ENCODE measurements around the gene RASA3.
"Not testable (repeated sequence)": the region's sequence is repeated elsewhere in the genome, so short reads cannot be mapped to it uniquely, and the experiment has no call there.

The RASA3 gene

DNA sequence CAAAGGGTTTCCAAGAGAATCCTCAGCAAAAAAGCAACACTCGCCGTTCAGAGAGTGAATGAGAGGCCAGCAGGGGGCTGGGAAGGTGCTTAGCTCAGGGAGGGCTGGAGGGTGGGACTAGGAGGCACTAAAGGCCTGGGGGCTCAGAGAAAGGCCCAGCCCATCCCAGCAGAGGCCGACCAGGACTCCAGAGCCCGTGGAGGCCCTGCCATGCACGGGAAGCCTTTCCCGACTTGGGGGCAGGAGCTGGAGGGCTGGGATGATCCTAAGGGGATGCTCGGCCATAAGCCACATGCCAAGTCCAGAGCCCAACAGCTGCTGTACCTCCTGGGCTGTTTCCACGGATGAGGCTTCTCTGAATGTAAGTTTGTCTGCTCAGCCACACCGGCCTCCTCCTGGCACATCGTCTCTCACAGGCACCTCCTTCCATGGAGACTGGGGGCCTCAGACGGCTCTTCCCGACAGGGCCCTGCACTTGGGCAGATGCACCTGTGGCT lies 19.5 kb downstream of the RASA3 start:
- no peak for DNase-seq (ENCODE audit: low read depth in 2 of 2)

DNA sequence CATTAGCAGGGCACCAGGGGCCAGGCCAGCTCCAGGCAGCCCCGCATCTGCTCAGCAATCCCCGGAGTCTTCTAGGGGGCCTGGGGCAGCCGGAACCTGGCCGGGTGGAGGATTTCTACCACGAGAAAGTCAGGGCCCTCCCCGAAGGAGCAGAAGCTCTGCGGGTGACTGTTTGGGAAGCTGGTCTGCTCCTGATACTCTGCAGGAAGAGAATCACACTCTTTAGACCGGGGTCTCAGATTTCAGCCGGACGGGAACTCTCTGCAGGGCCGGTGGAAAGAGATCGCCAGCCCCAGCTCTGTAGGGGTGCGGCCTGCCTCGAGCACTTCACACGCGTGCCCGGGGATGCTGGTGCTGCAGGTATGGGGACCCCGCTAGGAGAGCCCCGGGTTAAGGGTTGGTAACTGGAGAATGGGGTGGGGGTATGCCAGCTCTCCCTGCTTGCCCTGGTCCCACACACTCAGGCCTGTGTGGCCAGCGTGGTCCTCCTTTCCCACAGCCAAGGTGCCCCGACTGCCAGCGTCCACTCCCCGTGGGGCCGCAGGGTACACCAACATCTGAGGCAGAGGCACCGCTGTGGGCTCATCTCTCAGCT lies 20.1 kb downstream of the RASA3 start:
- no peak for DNase-seq (ENCODE audit: low read depth in 2 of 2)

DNA sequence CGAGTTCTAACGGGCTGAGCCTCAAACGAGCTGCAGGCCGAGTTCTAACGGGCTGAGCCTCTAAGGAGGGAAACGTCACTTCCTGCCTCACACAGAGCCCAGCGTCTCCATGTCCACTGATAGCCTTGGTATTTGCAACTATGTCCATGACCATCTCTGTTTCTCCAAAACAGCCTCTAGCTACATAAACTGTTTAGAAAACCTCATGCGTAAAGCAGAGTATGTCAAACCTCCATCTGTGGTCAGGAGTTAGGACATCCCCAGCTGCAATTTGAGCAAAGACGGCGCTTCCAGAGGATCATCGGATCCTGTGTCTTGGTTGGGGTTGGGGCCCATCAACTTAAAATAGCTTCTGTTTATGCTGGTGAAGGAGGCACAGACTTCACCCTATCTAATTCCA lies 20.8 kb downstream of the RASA3 start:
- no peak for DNase-seq (ENCODE audit: low read depth in 2 of 2)

DNA sequence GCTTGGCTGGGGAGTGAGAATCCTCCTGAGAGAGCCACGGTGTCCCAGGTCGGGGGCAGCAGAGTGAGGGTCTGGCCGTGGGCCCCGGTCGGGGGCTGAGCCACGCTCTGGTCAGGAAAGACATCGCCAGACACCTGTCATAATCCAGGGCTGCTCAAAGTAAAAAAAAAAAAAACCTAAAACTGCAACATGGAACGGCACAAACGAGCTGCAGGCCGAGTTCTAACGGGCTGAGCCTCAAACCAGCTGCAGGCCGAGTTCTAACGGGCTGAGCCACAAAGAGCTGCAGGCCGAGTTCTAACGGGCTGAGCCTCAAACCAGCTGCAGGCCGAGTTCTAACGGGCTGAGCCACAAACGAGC lies 21.6 kb downstream of the RASA3 start:
- DNase-seq (ENCODE audit: low read depth in 2 of 2) = not testable (repeated sequence)

DNA sequence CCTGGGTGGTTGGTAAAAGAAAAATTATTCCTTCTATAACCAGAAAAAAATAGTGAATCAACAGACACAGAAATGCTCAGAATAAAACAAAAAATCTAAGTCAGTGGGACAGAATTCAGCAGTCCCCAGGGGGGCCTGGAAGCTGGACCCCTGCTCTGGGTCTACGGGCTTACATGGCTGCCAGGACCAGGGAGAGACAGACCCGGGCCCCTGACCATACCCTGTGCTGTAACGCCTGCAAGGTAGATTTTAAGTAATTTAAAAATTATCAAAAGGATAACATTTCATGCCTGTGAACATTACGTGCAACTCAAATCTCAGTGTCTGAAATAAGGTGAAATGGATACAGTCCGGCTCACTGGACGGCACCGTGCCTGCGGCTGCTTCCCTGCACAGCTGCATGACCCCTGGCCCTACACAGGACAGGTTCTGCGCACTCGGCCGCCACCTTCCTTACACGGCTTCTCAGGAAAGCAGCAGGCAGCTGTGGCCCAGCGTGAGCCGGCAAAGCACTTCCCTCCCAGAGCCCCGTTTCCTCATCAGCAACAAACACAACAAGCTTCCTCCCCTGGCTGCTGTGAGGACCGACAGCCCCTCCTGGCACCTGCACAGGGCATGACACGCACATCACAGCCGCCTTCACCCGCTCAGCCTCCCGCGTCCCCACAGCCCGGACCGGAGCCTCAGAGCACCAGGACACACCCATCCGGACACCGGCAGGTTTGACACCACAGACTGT lies 22.2 kb downstream of the RASA3 start:
- DNase-seq (ENCODE audit: low read depth in 2 of 2) = no peak

DNA sequence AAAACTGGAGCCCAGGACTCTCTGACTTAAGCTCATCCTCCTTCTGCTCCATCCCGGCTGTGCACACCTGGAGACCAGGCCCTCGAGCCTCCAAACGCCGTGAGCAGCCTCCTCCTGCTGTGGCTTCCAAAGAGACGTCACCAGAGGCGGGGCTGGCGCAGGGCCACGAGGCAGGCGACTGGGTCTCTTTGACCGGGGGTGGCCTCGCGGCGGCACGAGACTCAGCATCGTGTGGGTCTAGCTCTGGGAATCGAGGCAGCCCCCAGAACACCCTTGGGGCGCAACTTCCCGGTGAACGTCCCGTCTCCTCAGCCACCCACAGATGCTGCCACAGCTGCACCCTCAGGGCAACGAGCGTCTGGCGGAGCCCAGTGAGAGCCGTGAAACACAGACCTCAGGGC lies 22.8 kb downstream of the RASA3 start:
- no peak for DNase-seq (ENCODE audit: low read depth in 2 of 2)

DNA sequence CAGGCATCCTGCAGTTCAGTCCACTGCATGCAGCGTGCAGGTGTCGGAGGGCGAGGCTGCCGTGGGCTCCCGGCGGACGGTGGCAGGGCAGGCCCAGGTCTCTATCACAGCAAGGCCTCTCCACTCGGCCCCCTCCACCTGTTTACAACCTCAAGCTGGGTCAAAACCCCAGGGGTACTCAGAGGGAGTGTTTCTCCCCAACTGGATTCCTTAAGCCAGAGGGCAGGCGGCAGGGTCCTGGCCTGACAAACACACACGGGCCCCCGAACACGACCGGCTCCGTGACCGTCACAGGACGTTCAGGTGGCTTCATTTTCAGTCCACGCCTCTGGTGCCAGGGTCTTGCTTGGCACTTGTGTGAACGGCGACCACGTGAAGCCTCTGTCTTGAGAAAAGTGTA lies 23.5 kb downstream of the RASA3 start:
- DNase-seq (ENCODE audit: low read depth in 2 of 2) = no peak

DNA sequence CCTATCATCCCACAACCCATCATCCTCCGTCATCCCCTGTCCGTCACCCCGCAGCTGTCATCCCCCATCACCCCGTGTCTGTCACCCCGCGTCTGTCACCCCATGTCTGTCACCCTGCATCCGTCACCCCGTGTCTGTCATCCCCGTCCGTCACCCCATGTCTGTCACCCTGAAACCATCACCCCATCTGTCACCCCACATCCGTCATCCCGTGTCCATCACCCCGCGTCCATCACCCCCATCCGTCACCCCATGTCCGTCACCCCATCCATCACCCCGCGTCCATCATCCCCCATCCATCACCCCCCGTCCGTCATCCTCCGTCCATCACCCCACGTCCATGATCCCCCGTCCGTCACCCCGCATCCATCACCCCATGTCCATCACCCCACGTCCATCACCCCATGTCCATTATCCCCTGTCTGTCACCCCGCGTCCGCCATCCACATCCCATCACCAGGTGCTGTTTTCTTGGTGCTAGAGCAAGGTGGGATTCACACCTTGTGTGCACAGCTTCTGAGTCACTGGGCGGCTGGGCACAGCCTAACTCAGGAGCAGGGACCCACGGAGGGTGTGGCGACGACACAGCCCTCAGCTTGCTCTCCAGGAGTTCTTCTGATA lies 24.2 kb downstream of the RASA3 start:
- no peak for DNase-seq (ENCODE audit: low read depth in 2 of 2)

DNA sequence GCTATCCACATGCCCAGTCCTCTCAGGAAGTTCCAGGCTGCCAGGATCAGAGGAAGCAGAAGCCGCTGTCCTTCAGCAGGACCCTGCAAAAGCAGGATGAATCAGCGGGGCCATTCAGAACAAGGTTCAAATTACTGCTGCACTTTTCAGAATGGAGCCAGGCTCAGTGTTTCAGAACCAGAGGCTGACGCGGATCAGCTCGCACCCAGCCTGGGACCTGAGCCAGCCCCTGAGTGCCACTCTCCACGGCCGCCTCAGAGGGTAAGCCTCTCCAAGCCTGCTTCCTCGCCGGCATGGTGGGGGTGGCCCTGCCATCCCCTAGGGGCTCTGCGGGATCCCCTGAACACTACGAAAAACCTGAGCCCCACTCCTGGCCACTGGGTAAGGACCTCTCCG lies 24.7 kb downstream of the RASA3 start:
- no peak for DNase-seq (ENCODE audit: low read depth in 2 of 2)

DNA sequence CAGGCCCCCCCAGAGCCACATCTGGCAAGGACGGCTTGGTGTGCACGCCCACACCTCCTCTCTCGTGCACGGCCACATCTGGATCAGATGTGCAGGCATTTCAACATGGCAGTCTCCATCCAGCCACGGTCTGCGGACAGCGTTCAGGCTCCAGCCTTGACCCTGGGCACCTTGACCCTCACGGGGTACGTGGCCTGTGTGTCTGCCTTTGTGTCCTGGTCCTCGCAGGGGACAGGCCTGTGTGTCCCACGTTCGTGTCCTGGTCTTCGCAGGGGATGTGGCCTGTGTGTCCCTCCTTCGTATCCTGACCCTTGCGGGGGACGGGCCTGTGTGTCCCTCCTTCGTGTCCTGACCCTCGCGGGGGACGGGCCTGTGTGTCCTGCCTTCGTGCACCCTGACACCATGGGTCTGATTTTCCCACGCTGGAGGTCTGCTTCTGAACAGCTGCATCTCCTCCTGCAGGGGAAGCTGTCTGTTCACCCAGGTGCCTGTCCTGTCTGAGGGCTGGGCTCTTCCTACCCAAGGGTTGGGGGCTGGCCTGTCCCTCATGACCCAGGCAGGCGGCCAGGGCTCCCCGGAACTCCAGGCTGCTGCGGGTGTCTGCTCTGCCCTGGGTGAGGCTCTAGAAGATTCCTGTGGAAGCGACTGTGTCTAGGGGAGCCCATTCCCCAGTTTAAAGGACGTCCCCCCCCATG lies 25.3 kb downstream of the RASA3 start:
- DNase-seq (ENCODE audit: low read depth in 2 of 2) = no peak

DNA sequence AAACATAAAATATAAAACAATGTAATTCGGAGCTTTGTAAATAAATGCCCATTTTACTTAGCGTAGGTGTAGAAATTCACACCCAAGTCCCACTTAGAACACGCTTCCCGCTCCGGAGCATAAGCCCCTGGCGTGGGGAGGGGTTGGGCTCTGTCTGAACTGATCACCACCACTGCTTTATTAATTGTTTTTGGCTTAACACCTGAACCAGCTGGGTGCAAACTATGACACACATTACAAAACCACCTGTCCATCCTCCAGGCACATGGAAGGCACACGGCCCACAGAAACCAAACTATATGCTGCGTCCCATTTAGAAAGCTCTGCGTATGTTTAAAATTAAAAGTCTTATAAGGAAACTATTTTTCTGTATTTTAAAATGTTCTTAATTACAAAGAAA lies 25.9 kb downstream of the RASA3 start:
- no peak for DNase-seq (ENCODE audit: low read depth in 2 of 2)

DNA sequence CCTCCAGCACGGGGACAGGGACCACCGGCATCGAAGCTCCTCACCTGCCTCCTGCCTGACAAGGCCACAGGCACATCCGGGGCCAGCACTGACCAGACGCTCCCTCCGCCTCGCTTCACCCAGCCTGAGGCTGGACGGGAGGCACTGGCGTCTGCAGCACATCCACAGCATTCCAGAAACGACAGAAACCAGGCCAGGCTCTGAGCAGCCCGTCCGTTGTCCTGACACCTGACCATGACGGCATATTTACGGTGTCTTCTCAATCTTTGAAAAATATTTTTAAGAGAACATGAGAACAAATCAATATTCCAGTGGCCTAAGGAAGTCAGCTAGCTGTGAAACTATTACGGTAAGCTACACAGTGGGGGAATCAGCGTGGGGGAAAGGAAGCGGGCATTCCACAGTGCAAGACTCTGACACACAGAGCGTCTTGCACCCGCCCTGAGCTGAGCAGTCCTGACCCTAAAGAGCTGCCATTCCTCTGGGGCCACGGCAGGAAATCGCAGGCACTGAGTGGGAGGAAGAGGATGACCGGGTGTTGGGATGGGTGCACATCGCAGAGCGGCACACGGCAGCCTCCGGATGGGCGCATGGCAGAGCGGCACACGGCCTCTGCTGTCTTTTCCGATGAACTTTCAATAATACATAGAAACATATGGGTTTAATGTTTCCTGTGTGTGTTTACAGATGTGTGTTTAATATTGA lies 26.8 kb downstream of the RASA3 start:
- no peak for DNase-seq (ENCODE audit: low read depth in 2 of 2)

DNA sequence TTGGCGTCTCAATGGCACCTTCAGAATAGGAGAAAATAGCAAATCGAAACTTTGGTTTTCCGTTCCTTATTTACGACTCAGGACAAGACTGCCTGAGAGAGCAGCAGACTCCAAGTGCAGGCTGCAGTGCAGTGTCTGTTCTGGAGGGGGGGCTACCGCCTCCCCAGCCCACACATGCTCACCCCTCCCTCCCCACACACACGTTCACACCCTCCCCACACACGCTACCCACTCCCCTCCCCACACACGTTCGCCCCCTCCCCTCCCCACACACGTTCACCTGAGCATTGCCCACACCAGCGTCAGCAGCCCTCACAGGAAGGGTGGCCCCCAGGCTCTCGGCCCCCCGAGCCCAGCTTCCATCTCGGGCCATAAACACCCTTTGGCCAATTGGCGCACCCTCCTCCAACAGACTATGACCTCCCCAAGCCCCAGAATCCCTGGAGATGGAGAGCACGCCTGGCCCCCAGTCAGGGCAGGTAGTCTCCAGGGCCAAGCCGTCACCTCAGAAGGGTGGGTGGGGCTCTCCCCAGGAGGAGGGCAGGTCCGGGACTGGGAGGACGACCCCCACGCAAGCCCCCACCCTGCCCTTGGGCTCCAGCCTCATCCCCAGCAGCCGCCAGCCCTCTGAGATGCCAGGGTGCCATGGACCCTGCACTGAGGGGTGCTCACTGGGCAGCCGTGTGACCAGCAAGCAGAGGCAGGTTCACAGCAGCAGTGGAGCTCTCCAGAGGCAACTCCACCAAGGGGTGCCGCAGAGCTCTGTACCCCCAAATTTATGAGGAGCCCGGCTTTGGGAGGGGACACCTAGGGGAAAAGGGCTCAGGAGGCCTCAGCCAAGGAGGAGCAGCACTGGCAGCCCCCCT lies 27.5 kb downstream of the RASA3 start:
- no peak for DNase-seq (ENCODE audit: low read depth in 2 of 2)

DNA sequence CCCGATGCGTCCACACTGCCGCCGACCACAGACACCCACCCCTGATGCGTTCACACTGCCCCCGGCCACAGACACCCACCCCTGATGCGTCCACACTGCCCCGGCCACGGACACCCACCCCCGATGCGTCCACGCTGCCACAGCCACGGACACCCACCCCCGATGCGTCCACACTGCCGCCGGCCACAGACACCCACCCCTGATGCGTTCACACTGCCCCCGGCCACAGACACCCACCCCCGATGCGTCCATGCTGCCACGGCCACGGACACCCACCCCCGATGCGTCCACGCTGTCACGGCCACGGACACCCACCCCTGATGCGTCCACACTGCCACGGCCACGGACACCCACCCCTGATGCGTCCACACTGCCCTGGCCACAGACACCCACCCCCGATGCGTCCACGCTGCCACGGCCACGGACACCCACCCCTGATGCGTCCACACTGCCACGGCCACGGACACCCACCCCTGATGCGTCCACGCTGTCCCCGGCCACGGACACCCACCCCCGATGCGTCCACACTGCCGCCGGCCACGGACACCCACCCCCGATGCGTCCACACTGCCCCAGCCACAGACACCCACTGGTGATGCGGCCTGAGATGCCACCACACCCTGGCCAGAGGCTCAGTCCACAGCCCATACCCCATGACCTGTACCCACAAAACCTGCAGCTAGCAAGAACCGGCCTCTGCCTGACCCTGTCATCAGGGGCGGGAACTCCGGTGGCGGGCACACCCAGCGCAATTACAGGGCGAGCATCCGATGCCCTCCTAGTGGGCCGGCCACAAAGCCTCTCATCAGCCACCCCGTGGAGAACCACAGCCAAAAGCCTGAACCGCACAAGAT lies 28.4 kb downstream of the RASA3 start:
- no peak for DNase-seq (ENCODE audit: low read depth in 2 of 2)

DNA sequence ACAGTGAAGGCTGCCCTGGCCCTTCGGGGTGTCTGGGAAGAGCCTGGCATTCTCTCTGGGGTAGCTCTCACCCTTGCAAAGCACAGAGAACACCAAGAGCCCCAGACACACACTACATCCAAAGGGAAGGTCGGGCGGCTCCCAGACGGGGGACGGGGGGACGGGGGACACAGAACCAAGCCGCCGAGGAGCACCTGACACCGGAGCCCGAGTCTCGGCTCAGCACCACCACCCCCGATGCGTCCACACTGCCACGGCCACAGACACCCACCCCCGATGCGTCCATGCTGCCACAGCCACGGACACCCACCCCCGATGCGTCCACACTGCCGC lies 29.2 kb downstream of the RASA3 start:
- DNase-seq (ENCODE audit: low read depth in 2 of 2) = not testable (repeated sequence)

DNA sequence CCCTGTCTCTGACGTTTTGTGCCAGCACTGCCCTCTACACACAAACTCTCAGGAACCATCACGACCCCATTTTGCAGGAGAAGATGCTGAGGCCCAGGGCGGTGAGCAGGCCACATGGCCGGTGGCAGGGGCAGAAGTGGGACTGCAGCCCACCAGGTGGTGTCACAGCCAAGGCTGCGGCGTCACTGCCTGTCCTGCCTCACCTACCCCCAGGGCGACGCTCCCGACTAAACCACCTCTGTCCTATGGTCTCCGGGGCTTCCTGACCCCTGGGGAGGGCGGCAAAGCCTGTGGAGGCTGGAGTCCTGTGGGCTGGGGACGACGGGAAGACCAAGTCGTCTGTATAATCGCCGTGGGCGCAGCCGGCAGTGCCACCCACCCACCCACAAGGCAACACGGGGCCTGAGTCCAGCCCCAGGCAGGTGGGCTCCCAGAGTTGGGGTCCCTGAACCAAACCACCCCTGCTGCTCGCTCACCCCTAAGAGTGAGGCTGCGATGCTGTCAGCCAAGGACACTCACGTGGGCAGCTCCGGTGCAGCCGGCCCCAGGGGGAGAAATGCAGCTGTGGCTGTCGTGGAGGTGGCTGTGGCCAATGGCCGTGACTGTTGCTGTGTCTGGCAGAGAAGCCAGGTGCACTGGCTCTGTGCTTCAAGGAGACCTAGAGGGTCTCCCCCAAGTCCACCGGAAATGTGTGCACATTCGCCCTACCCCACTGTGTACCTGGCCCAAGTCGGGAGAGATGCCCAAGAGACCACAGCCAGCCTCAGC lies 29.7 kb downstream of the RASA3 start:
- DNase-seq (ENCODE audit: low read depth in 2 of 2) = no peak

DNA sequence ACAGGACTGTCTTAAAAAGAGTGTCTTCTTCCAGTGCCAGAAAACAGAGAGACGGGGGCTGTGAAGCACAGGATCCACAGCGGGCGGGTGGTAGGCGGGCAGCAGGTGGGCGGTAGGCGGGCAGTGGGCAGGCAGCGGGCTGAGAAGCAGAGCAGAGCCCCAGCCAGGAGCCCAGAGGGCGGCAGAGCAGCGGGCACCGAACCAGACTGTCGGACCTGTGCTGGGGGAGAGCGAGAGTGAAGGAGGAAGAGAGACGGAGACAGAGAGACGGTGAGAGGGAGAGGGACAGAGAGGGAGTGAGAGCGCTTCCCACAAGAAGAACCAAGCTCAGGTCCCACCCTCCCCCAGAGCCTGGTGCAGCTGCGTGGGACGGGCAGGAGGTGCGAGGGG lies 30.3 kb downstream of the RASA3 start:
- no peak for DNase-seq (ENCODE audit: low read depth in 2 of 2)

DNA sequence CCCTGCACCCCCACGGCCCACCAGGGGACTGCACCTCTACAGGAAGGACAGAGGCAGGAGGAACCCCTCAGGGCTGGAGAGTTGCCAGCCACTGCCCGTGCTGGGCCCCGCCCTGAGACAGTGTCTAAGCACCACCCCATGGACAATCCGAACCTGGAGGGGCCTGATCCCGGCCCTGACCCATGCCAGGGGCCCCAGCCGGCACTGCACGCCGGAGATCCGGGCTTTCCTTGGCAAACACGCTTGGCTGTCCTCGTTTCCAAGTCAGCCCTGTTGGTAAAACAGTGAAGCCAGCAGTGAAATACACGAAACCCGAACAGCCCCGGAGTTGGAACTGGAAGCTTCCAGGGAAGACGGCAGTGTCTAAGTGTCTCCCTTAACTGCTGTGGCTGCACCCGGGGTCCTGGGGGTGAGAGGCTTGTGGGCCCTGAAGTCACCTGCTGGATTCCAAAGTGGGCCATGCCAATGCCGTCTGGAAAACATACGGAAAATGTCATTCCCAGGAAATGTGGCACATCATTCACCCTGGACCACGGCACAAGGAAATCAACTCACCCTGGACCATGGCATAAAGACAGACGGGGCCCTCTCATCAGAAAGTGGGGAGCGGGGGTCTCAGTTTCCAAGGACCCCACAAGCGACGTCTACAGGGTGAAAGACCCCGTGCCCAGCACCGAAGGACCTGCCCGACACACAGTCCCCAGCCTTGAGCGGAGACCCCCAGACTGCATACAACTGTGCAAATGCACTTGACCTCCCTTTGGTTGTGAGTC lies 30.9 kb downstream of the RASA3 start:
- DNase-seq (ENCODE audit: low read depth in 2 of 2) = no peak
